Spleen (tissue), 11 donors: ENCODE measurements around the gene NFKBIZ. TPM values are rescaled to one million over a fixed set of nuclear protein-coding genes. Genes with fewer than 3 reads are reported as not detected.

Source experiments
- DNase-seq: peaks from one replicate; pipeline ENCODE4 v3.0.0-alpha.2; 2020
- H3K27ac ChIP-seq, 8 donors: fragments of 200-600 bp; sonication (generic) in 7 of 8; 1 replicate in 4 of 8; 2 replicates in 4 of 8; pipeline versions ENCODE4 v1.5.0 to v1.8.0; 2016 to 2021; ENCODE audit warnings: inconsistent platforms in 4 of 8, mild to moderate bottlenecking in 4 of 8, moderate library complexity in 1 of 8
- H3K27me3 ChIP-seq, 7 donors: fragments of 200-600 bp; sonication (generic) in 6 of 7; replicated peaks in 1 of 7; 1 replicate in 4 of 7; 2 replicates in 3 of 7; pipeline versions ENCODE4 v1.5.0 to v1.8.0; 2016 to 2021; ENCODE audit warnings: inconsistent platforms in 3 of 7, mild to moderate bottlenecking in 1 of 7
- H3K36me3 ChIP-seq, 6 donors: fragments of 200-600 bp; sonication (generic) in 5 of 6; 1 replicate in 4 of 6; 2 replicates in 2 of 6; pipeline versions ENCODE4 v1.5.0 to v1.8.0; 2016 to 2021; ENCODE audit warnings: inconsistent platforms in 2 of 6
- H3K4me1 ChIP-seq, 6 donors: fragments of 200-600 bp; sonication (generic) in 5 of 6; 1 replicate in 3 of 6; 2 replicates in 3 of 6; pipeline versions ENCODE4 v1.5.0 to v1.8.0; 2016 to 2021; ENCODE audit warnings: inconsistent platforms in 3 of 6
- H3K4me3 ChIP-seq, 8 donors: fragments of 200-600 bp; sonication (generic) in 7 of 8; 1 replicate in 4 of 8; 2 replicates in 4 of 8; pipeline versions ENCODE4 v1.5.0 to v1.8.0; 2016 to 2021; ENCODE audit warnings: inconsistent platforms in 4 of 8, mild to moderate bottlenecking in 4 of 8, moderate library complexity in 2 of 8
- H3K9me3 ChIP-seq, 8 donors: fragments of 200-600 bp; sonication (generic) in 7 of 8; 1 replicate in 4 of 8; 2 replicates in 4 of 8; pipeline versions ENCODE4 v1.5.0 to v1.8.0; 2016 to 2021; ENCODE audit warnings: inconsistent platforms in 4 of 8
- CTCF ChIP-seq, 11 experiments: fragments of 200-600 bp in 7 of 11; fragments of 450-650 bp in 4 of 11; sonication (generic) in 4 of 11; IDR thresholded peaks in 8 of 11; conservative IDR thresholded peaks in 3 of 11; 1 replicate in 7 of 11; 2 replicates in 4 of 11; pipeline versions ENCODE4 v1.4.0 to v1.8.0; 2016 to 2021; ENCODE audit warnings: antibody characterized with exemption in 11 of 11, inconsistent platforms in 4 of 11, mild to moderate bottlenecking in 1 of 11
- POLR2A ChIP-seq, 3 donors: fragments of 450-650 bp; IDR thresholded peaks; one replicate each; pipeline ENCODE4 v1.5.1; 2017; ENCODE audit warnings: antibody characterized with exemption in 3 of 3, mild to moderate bottlenecking in 1 of 3
- POLR2AphosphoS5 ChIP-seq, 3 donors: sonication (generic); formaldehyde crosslinking; IDR thresholded peaks; one replicate each; pipeline ENCODE4 v1.5.1; 2017; ENCODE audit warnings: antibody characterized with exemption in 3 of 3
- WGBS, 5 donors: extraction: QIAGEN DNeasy Blood & Tissue Kit in 3 of 5; methylation state at CpG; one replicate each; pipeline versions ENCODE4 v1.1.5 to v1.1.7; 2013 to 2018; 5-methylcytosine and 5-hydroxymethylcytosine counted together
- intact Hi-C: fragments of 100-400 bp; cut with DNase I; formaldehyde crosslinking; loops from one replicate; pipeline ENCODE4 v1.15.0; 2023; ENCODE audit warnings: low total_unique reads
- polyA plus RNA-seq, 3 donors: library from polyadenylated mRNA; stranded (reverse); fragments of 200-250 nt; gene quantifications; one replicate each; pipeline ENCODE4 v1.2.1, GENCODE V29; 2013
- total RNA-seq, 7 donors: library from RNA; depleted of rRNA in 3 of 7; stranded (reverse); fragments of >200 nt in 3 of 7; fragmentation: NEBNext Ultra II Directional in 4 of 7; extraction: Animal tissue kit (Norgen Biotek cat#: 25700) in 4 of 7; gene quantifications; one replicate each; pipeline versions ENCODE4 v1.1.0 to v1.2.1, GENCODE V29; 2016 to 2021
- donor health status: healthy with polysubstance abuse.
- donor health status: DM: no; HTN: no; CAD: no; lungs with moderate emphysema.
- donor health status: DM: no; HTN: no; CAD: no.
- donor health status: Bipolar disorder and iron deficiency.
- donor health status: healthy.
- donor health status: DM: no; HTN: no; CAD: no.
- donor health status: DM: yes; HTN: yes; CAD: no.

Gene NFKBIZ
- total and polyA plus RNA-seq, 10 donors: 11.6 to 220 (median 90.1) TPM

- Histone ChIP-seq H3K4me1 (peaks cover 0 to 57% (median 11%) of the 10 kb centered on the region in 6 donors), H3K36me3 (peaks cover 0 to 35% (median 13%) of the 10 kb centered on the region in 6 donors), H3K27me3 (no peaks in the 10 kb centered on the region), H3K4me3 (no peak overlapping the region), H3K9me3 (no peaks in the 10 kb centered on the region), H3K27ac (peak overlapping the region in 2 of 8 donors; percentile 1 to 19)
- intact Hi-C loops: no loop called here
- WGBS, 5 donors: 42 to 68% (median 50%) methylated on average over 2 of the region's 2 CpGs
- no peak for DNase-seq
- TF ChIP-seq POLR2AphosphoS5 (IDR thresholded peaks at IDR 0.05) (no peak), CTCF (IDR thresholded peaks at IDR 0.05 in 8 of 11, conservative IDR thresholded peaks at IDR 0.05 in 3 of 11) (no peak), POLR2A (IDR thresholded peaks at IDR 0.05) (no peak)
Measured at GRCh38 chr3:101819649-101820206, 29.6 kb upstream of the NFKBIZ start.

- intact Hi-C loops: no loop called here
- H3K27ac ChIP-seq: no peak overlapping the region
- whole genome bisulfite sequencing, 5 donors: 96 to 98% (median 98%) methylated on average over 19 of the region's 19 CpGs
Measured at GRCh38 chr3:101821503-101821902, 27.8 kb upstream of the NFKBIZ start.

GRCh38 chr3:101823525-101823924, 25.8 kb upstream of the NFKBIZ start:
- H3K4me3 ChIP-seq: no peak overlapping the region
- H3K9me3 ChIP-seq: no peaks in the 10 kb centered on the region
- intact Hi-C loops: no loop called here

More at GRCh38 chr3:101821503-101821902, 27.8 kb upstream of the NFKBIZ start:
- Histone ChIP-seq H3K27me3 (no peaks in the 10 kb centered on the region), H3K4me1 (peaks cover 5 to 62% (median 18%) of the 10 kb centered on the region in 6 donors), H3K9me3 (no peaks in the 10 kb centered on the region), H3K36me3 (peaks cover 0 to 35% (median 13%) of the 10 kb centered on the region in 6 donors), H3K4me3 (no peak overlapping the region)
- TF ChIP-seq CTCF (IDR thresholded peaks at IDR 0.05 in 8 of 11, conservative IDR thresholded peaks at IDR 0.05 in 3 of 11) (no peak), POLR2A (IDR thresholded peaks at IDR 0.05) (no peak), POLR2AphosphoS5 (IDR thresholded peaks at IDR 0.05) (no peak)
- DNase-seq: no peak

More at GRCh38 chr3:101823525-101823924, 25.8 kb upstream of the NFKBIZ start:
- TF ChIP-seq CTCF (IDR thresholded peaks at IDR 0.05 in 8 of 11, conservative IDR thresholded peaks at IDR 0.05 in 3 of 11): no peak
- TF ChIP-seq POLR2AphosphoS5 (IDR thresholded peaks at IDR 0.05): no peak
- no peak for TF ChIP-seq POLR2A (IDR thresholded peaks at IDR 0.05)
- 81 to 90% (median 86%) methylated on average over 5 of the region's 5 CpGs for WGBS, 5 donors
- peaks cover 0 to 25% (median 8%) of the 10 kb centered on the region in 6 donors for H3K36me3 ChIP-seq
- H3K4me1 ChIP-seq: peaks cover 12 to 61% (median 23%) of the 10 kb centered on the region in 6 donors
- DNase-seq: no peak
- H3K27me3 ChIP-seq: no peaks in the 10 kb centered on the region
- no peak overlapping the region for H3K27ac ChIP-seq
